OCI-LY3 (cell line): ENCODE results near the gene SPRR2D.
"Not testable (repeated sequence)": the region's sequence is repeated elsewhere in the genome, so short reads cannot be mapped to it uniquely, and the experiment has no call there.

Experiments used
- H2AFZ ChIP-seq: fragments of 200-600, 300-600 bp; shearing (Covaris generic); 2 replicates; pipeline ENCODE4 v1.6.0; 2014; ENCODE audit warnings: antibody characterized with exemption, low read depth, low read length
- H3K27ac ChIP-seq: fragments of 200-600, 300-600 bp; sonication (generic); 2 replicates; pipeline ENCODE4 v1.5.1; 2014; ENCODE audit warnings: mild to moderate bottlenecking, low read length, moderate library complexity, mixed read lengths
- H3K27me3 ChIP-seq: fragments of 200-600, 300-600 bp; sonication (generic); 2 replicates; pipeline ENCODE4 v1.6.1; 2014; ENCODE audit warnings: low read depth, low read length, mixed read lengths
- H3K36me3 ChIP-seq: fragments of 200-600, 300-600 bp; sonication (generic); replicated peaks from 2 replicates; pipeline ENCODE3; 2014; ENCODE audit warnings: low read depth, low read length, mixed read lengths
- H3K4me1 ChIP-seq: fragments of 300-600, 200-600 bp; sonication (generic); 2 replicates; pipeline ENCODE4 v1.6.1; 2014; ENCODE audit warnings: low read length, mixed read lengths
- H3K4me2 ChIP-seq: fragments of 200-600, 300-600 bp; sonication (generic); 2 replicates; pipeline ENCODE4 v1.6.1; 2014; ENCODE audit warnings: low read length, mixed read lengths
- H3K4me3 ChIP-seq: fragments of 300-600, 200-600 bp; sonication (generic); 2 replicates; pipeline ENCODE4 v1.5.1; 2014; ENCODE audit warnings: antibody characterized with exemption, mild to moderate bottlenecking, low read length, moderate library complexity
- H3K79me2 ChIP-seq: fragments of 300-600, 200-600 bp; shearing (Covaris generic); 2 replicates; pipeline ENCODE4 v1.6.1; 2014; ENCODE audit warnings: mild to moderate bottlenecking, low read length, mixed read lengths
- H3K9ac ChIP-seq: fragments of 300-600, 200-600 bp; shearing (Covaris generic); 2 replicates; pipeline ENCODE4 v1.6.0; 2014; ENCODE audit warnings: mild to moderate bottlenecking, low read length, moderate library complexity
- H3K9me3 ChIP-seq: fragments of 200-600, 300-600 bp; shearing (Covaris generic); 2 replicates; pipeline ENCODE4 v1.6.1; 2014; ENCODE audit warnings: low read length, mixed read lengths; ENCODE audit not compliant: insufficient read depth
- H4K20me1 ChIP-seq: fragments of 200-600, 300-600 bp; sonication (generic); 2 replicates; pipeline ENCODE4 v1.6.1; 2016; ENCODE audit warnings: low read length, mixed read lengths; ENCODE audit not compliant: insufficient read depth
- CTCF ChIP-seq: fragments of 200-600, 300-600 bp; sonication (generic); IDR thresholded peaks from 2 replicates; pipeline ENCODE4 v1.5.1; 2014; ENCODE audit warnings: antibody characterized with exemption, low read length, low read depth
- EZH2phosphoT487 ChIP-seq: fragments of 200-600 bp; shearing (Covaris generic); IDR thresholded peaks from 2 replicates; pipeline ENCODE4 v1.6.1; 2018; ENCODE audit warnings: antibody characterized with exemption, mixed run types, low read depth

Gene SPRR2D

GRCh38 chr1:153025797-153026196, 15.1 kb downstream of the SPRR2D start:
- Histone ChIP-seq H3K27ac (no peak overlapping the region), H3K4me2 (no peak overlapping the region), H2AFZ (no peak overlapping the region), H3K9me3 (peaks cover 4% of the 10 kb centered on the region; the same call in 1 of the 2 replicates), H3K4me3 (no peak overlapping the region), H3K4me1 (peaks cover 16% of the 10 kb centered on the region), H3K9ac (no peak overlapping the region), H3K27me3 (peaks cover 82% of the 10 kb centered on the region), H3K79me2 (no peaks in the 10 kb centered on the region), H3K36me3 (no peaks in the 10 kb centered on the region), H4K20me1 (peaks cover 3% of the 10 kb centered on the region; the same call in 1 of the 2 replicates)
- TF ChIP-seq CTCF (no peak), EZH2phosphoT487 (no peak)

- no peak overlapping the region for H3K4me2 ChIP-seq
- no peaks in the 10 kb centered on the region for H3K36me3 ChIP-seq
- H3K9ac ChIP-seq: no peak overlapping the region
- peaks cover 77% of the 10 kb centered on the region for H3K27me3 ChIP-seq
- H2AFZ ChIP-seq: no peak overlapping the region
- peaks cover 2% of the 10 kb centered on the region; the same call in 1 of the 2 replicates for H4K20me1 ChIP-seq
- no peak for TF ChIP-seq CTCF
- TF ChIP-seq EZH2phosphoT487: no peak
- H3K27ac ChIP-seq: no peak overlapping the region
- peaks cover 4% of the 10 kb centered on the region; the same call in 1 of the 2 replicates for H3K9me3 ChIP-seq
- no peak overlapping the region for H3K4me3 ChIP-seq
- H3K4me1 ChIP-seq: peaks cover 16% of the 10 kb centered on the region
- H3K79me2 ChIP-seq: no peaks in the 10 kb centered on the region
These were observed 16.5 kb downstream of the SPRR2D start for GRCh38 chr1:153024413-153024812.

- Histone ChIP-seq H3K4me2 (no peak overlapping the region), H3K27ac (no peak overlapping the region), H3K4me1 (peaks cover 16% of the 10 kb centered on the region), H3K9ac (no peak overlapping the region), H3K36me3 (no peaks in the 10 kb centered on the region), H4K20me1 (peaks cover 2% of the 10 kb centered on the region; the same call in 1 of the 2 replicates), H3K4me3 (no peak overlapping the region), H3K27me3 (peaks cover 77% of the 10 kb centered on the region), H3K79me2 (no peaks in the 10 kb centered on the region), H3K9me3 (0 out of 2 replicates have a peak, but pooled peaks cover 1% of the 10 kb centered on the region), H2AFZ (no peak overlapping the region)
- no peak for TF ChIP-seq EZH2phosphoT487
- no peak for TF ChIP-seq CTCF
These were observed 17.8 kb downstream of the SPRR2D start for GRCh38 chr1:153023109-153023508.

- H3K27ac ChIP-seq: not testable (repeated sequence)
These were observed 18.6 kb downstream of the SPRR2D start for GRCh38 chr1:153022340-153022739.

GRCh38 chr1:153021829-153022228, 19.1 kb downstream of the SPRR2D start:
- H3K9me3 ChIP-seq, H3K9ac ChIP-seq: not testable (repeated sequence)
- peak overlapping the region; percentile 43 for H3K4me2 ChIP-seq

More at GRCh38 chr1:153022340-153022739, 18.6 kb downstream of the SPRR2D start:
- H3K4me3 ChIP-seq: peak overlapping the region; percentile 21; the same call in 1 of the 2 replicates
- not testable (repeated sequence) for H3K9ac ChIP-seq, H4K20me1 ChIP-seq, H3K79me2 ChIP-seq, H3K9me3 ChIP-seq, H3K36me3 ChIP-seq, H2AFZ ChIP-seq
- peaks cover 74% of the 10 kb centered on the region for H3K27me3 ChIP-seq
- peak overlapping the region; percentile 43 for H3K4me2 ChIP-seq
- H3K4me1 ChIP-seq: peaks cover 16% of the 10 kb centered on the region

GRCh38 chr1:153011235-153011758, 29.6 kb downstream of the SPRR2D start:
- not testable (repeated sequence) for H3K9me3 ChIP-seq, H3K79me2 ChIP-seq, H3K36me3 ChIP-seq, H3K4me1 ChIP-seq, H2AFZ ChIP-seq, H3K4me3 ChIP-seq, H4K20me1 ChIP-seq, H3K27ac ChIP-seq, H3K4me2 ChIP-seq, H3K9ac ChIP-seq
- peaks cover 45% of the 10 kb centered on the region for H3K27me3 ChIP-seq

More at GRCh38 chr1:153021829-153022228, 19.1 kb downstream of the SPRR2D start:
- not testable (repeated sequence) for H3K4me3 ChIP-seq, H3K27ac ChIP-seq, H4K20me1 ChIP-seq, H2AFZ ChIP-seq, H3K79me2 ChIP-seq, H3K36me3 ChIP-seq
- Histone ChIP-seq H3K27me3 (peaks cover 70% of the 10 kb centered on the region), H3K4me1 (peaks cover 16% of the 10 kb centered on the region)
